Memory B cell (primary cell): ENCODE measurements around the gene MYBPH.

ENCODE experiments used
- ATAC-seq: fragments of 150-1000 bp; cut with Tn5 transposase; 2 replicates; pipeline ENCODE4 v1.10.0; 2021; ENCODE audit warnings: low read depth, mild to moderate bottlenecking, moderate library complexity
- DNase-seq, 2 donors: peaks; one replicate each; pipeline ENCODE4 v3.0.0; 2022; ENCODE audit warnings: low spot score in 2 of 2
- H3K27ac Mint-ChIP-seq: one replicate; pipeline ENCODE4 v1.8.0; 2022; ENCODE audit warnings: mild to moderate bottlenecking, moderate library complexity, mixed read lengths
- H3K27me3 Mint-ChIP-seq: one replicate; pipeline ENCODE4 v1.8.0; 2022; ENCODE audit warnings: mixed read lengths
- H3K36me3 Mint-ChIP-seq: one replicate; pipeline ENCODE4 v1.8.0; 2022; ENCODE audit warnings: mild to moderate bottlenecking, mixed read lengths
- H3K4me1 Mint-ChIP-seq: one replicate; pipeline ENCODE4 v1.8.0; 2022; ENCODE audit warnings: mixed read lengths
- H3K4me3 Mint-ChIP-seq: one replicate; pipeline ENCODE4 v1.8.0; 2022; ENCODE audit warnings: mild to moderate bottlenecking, moderate library complexity, mixed read lengths
- H3K9me3 Mint-ChIP-seq: one replicate; pipeline ENCODE4 v1.8.0; 2022; ENCODE audit warnings: mixed read lengths

Gene MYBPH

DNA sequence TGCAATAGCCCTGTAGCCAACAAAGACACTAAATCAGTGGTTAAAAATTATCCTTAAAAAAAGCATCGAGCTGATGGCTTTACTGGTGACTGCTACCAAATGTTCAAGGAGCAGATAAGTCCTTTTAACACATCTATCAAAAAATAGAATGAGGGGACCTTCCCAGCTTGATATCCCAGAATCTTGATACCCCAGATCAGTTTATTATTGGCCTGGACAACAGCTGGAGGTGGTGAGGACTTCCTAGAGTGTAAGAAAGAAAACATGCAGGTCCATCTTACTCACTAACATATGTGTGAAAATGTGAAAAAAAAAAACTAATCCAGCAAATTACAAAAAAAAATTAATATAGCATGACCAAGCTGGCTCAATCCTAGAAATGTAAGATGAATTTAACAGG, 32.6 kb upstream of the MYBPH start:
- no peaks in the 10 kb centered on the region for H3K9me3 Mint-ChIP-seq
- no peaks in the 10 kb centered on the region for H3K4me1 Mint-ChIP-seq
- no peak overlapping the region for H3K4me3 Mint-ChIP-seq
- no peak for DNase-seq
- H3K27ac Mint-ChIP-seq: no peak overlapping the region
- no peaks in the 10 kb centered on the region for H3K36me3 Mint-ChIP-seq
- ATAC-seq: no peak
- H3K27me3 Mint-ChIP-seq: peaks cover 11% of the 10 kb centered on the region

GRCh38 chr1:203207751-203208150, 32.1 kb upstream of the MYBPH start:
- ATAC-seq (no peak), DNase-seq (no peak)
- Mint-ChIP-seq H3K27ac (no peak overlapping the region), H3K4me1 (no peaks in the 10 kb centered on the region), H3K27me3 (peaks cover 13% of the 10 kb centered on the region), H3K9me3 (no peaks in the 10 kb centered on the region), H3K36me3 (no peaks in the 10 kb centered on the region), H3K4me3 (no peak overlapping the region)

GRCh38 chr1:203206129-203206687, 30.6 kb upstream of the MYBPH start:
- Mint-ChIP-seq H3K27ac (no peak overlapping the region), H3K9me3 (no peaks in the 10 kb centered on the region), H3K27me3 (peaks cover 20% of the 10 kb centered on the region), H3K4me1 (no peaks in the 10 kb centered on the region), H3K36me3 (no peaks in the 10 kb centered on the region), H3K4me3 (no peak overlapping the region)
- ATAC-seq (no peak), DNase-seq (no peak)

- no peaks in the 10 kb centered on the region for H3K4me1 Mint-ChIP-seq
- H3K9me3 Mint-ChIP-seq: no peaks in the 10 kb centered on the region
- ATAC-seq: no peak
- no peak overlapping the region for H3K4me3 Mint-ChIP-seq
- no peak for DNase-seq
- H3K27me3 Mint-ChIP-seq: peaks cover 32% of the 10 kb centered on the region
- H3K27ac Mint-ChIP-seq: no peak overlapping the region
- H3K36me3 Mint-ChIP-seq: no peaks in the 10 kb centered on the region
Observed at GRCh38 chr1:203204756-203205155, 29.1 kb upstream of the MYBPH start.

DNA sequence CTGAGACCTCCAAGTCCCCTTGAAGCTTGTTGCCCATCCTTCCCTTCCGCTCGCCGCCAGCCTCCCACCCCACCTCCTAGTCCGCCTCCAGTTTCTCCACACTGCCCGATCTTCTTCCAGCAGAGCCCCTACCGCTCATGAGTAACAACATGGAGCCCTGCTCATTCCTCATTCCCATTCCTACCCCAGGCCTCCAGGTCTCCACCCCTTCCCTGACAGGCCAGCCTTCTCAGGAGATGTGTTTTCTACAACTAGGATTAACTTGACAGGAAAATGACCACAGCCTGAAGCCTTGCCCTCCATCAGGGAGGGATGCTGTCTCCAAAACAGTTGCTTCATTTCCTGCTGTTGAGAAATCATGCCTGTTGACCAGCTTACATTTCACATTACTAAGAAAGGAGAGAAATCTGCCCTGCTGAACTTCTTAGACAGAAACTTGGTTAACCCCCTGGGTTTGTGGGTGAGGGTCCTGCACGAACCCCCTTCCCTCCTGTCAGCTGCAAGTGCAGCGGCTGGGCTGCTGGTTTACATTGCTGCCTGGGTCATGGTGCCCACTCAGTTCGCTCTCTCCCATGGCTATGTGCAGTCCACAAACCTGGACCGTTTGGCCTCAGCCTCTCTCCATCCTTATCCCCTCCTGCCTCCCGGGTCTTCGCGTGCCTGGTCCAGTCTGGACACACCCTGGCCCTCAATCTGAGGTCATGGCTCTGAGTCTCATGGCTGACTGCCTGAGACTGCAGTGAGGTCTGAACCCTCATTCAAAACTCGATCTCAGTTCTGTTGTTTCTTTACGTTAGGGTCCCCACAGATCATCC, 27.0 kb upstream of the MYBPH start:
- no peak for ATAC-seq
- Mint-ChIP-seq H3K27me3 (peaks cover 39% of the 10 kb centered on the region), H3K9me3 (peaks cover 2% of the 10 kb centered on the region), H3K36me3 (no peaks in the 10 kb centered on the region), H3K4me3 (no peak overlapping the region), H3K27ac (no peak overlapping the region), H3K4me1 (no peaks in the 10 kb centered on the region)
- no peak for DNase-seq

- DNase-seq: no peak
- no peak for ATAC-seq
- peaks cover 39% of the 10 kb centered on the region for H3K27me3 Mint-ChIP-seq
- no peak overlapping the region for H3K27ac Mint-ChIP-seq
- H3K9me3 Mint-ChIP-seq: peaks cover 2% of the 10 kb centered on the region
- no peaks in the 10 kb centered on the region for H3K4me1 Mint-ChIP-seq
- H3K4me3 Mint-ChIP-seq: no peak overlapping the region
- H3K36me3 Mint-ChIP-seq: no peaks in the 10 kb centered on the region
Observed at GRCh38 chr1:203201516-203202205, 26.0 kb upstream of the MYBPH start.

GRCh38 chr1:203200916-203201315, 25.3 kb upstream of the MYBPH start:
- no peak overlapping the region for H3K4me3 Mint-ChIP-seq
- H3K9me3 Mint-ChIP-seq: peaks cover 2% of the 10 kb centered on the region
- DNase-seq (no peak), ATAC-seq (no peak)
- no peaks in the 10 kb centered on the region for H3K36me3 Mint-ChIP-seq
- no peaks in the 10 kb centered on the region for H3K4me1 Mint-ChIP-seq
- no peak overlapping the region for H3K27ac Mint-ChIP-seq
- peaks cover 38% of the 10 kb centered on the region for H3K27me3 Mint-ChIP-seq

GRCh38 chr1:203199816-203200571, 24.4 kb upstream of the MYBPH start:
- no peak overlapping the region for H3K4me3 Mint-ChIP-seq
- H3K27ac Mint-ChIP-seq: no peak overlapping the region
- H3K4me1 Mint-ChIP-seq: no peaks in the 10 kb centered on the region
- H3K27me3 Mint-ChIP-seq: peaks cover 43% of the 10 kb centered on the region
- DNase-seq (no peak), ATAC-seq (no peak)
- no peaks in the 10 kb centered on the region for H3K36me3 Mint-ChIP-seq
- peaks cover 2% of the 10 kb centered on the region for H3K9me3 Mint-ChIP-seq

DNA sequence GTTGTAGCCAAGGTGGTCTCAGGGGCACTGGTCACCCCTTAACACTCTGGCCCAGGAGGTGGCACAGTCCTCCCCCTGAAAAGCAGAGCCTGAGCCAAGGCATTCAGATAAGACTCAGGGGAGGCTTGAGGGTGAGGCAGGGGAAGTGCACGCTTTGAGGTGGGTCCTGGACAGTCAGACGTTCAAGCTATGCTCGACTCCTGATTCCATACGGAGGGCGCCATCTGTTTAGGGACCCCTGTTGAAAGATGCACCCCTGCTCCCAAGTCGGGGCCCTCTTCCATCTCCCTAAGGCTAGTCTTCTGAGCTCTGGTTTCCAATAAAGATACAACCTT, 23.8 kb upstream of the MYBPH start:
- DNase-seq (no peak), ATAC-seq (no peak)
- H3K36me3 Mint-ChIP-seq: no peaks in the 10 kb centered on the region
- no peak overlapping the region for H3K27ac Mint-ChIP-seq
- H3K27me3 Mint-ChIP-seq: peaks cover 42% of the 10 kb centered on the region
- H3K4me3 Mint-ChIP-seq: no peak overlapping the region
- H3K4me1 Mint-ChIP-seq: no peaks in the 10 kb centered on the region
- H3K9me3 Mint-ChIP-seq: peaks cover 2% of the 10 kb centered on the region

DNA sequence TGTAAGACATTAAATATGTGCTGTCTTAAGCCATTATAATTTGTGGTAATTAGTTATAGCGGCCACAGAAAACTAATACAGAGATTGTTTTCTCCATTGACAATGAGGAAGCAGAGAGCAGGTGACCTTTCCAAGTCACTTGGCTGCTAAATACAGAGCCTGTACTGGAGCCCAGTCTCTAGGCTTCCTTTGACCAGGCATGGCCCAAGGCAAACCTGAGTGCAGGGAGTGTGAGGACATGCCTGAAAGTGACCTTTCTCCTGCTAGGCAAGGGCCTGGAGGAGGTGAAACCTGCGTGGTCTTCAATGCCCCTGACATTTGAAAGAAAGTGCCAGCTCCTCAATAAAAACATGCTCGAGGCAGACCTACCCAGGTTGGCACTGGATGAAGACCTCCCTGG, 23.4 kb upstream of the MYBPH start:
- DNase-seq (no peak), ATAC-seq (no peak)
- Mint-ChIP-seq H3K27me3 (peaks cover 41% of the 10 kb centered on the region), H3K4me1 (no peaks in the 10 kb centered on the region), H3K9me3 (peaks cover 2% of the 10 kb centered on the region), H3K27ac (no peak overlapping the region), H3K36me3 (no peaks in the 10 kb centered on the region), H3K4me3 (no peak overlapping the region)

DNA sequence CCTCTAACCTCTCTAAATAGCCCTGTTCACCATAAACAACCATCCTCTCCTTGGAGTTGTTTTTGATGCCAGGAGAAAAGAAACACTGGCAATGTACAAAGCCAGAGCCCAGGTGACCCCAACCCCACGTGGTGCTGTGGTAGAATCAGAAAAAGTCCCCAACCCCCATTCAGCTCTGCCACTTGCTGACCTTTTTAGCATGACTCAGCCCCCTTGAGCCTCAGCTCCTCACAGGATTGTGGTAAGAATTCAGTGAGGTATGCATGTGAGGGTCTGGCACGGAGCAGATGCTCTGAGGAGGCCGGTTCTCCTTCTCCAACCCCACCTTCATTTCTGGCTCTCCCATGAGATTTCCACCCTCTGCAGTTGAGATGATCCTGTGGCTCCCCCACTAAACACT, 22.0 kb upstream of the MYBPH start:
- H3K27ac Mint-ChIP-seq: no peak overlapping the region
- H3K9me3 Mint-ChIP-seq: peaks cover 2% of the 10 kb centered on the region
- DNase-seq: no peak
- no peaks in the 10 kb centered on the region for H3K36me3 Mint-ChIP-seq
- H3K4me1 Mint-ChIP-seq: no peaks in the 10 kb centered on the region
- no peak overlapping the region for H3K4me3 Mint-ChIP-seq
- no peak for ATAC-seq
- H3K27me3 Mint-ChIP-seq: peaks cover 34% of the 10 kb centered on the region

- Mint-ChIP-seq H3K4me3 (no peak overlapping the region), H3K27me3 (peaks cover 30% of the 10 kb centered on the region), H3K9me3 (peaks cover 2% of the 10 kb centered on the region), H3K4me1 (no peaks in the 10 kb centered on the region), H3K27ac (no peak overlapping the region), H3K36me3 (no peaks in the 10 kb centered on the region)
- no peak for ATAC-seq
- no peak for DNase-seq
Observed at GRCh38 chr1:203196371-203196770, 20.7 kb upstream of the MYBPH start.

DNA sequence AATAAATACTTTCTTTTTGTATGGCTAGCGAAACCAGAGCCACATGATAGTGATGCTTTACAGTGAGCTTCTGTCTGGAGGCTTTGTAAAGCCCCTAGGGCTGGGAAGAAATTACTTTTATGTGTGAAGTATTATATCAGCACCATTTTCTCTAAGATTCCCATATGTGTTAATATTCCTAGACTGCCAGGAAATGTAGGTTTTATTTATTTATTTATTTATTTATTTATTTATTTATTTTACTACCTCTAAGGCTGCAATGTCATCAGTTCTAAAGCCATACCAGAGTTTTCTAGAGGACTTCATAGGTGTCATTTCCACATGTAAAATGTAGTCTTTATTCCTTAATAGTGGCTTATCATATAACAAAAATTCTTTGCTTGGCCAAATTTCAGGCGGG, 15.3 kb upstream of the MYBPH start:
- ATAC-seq: no peak
- Mint-ChIP-seq H3K9me3 (no peaks in the 10 kb centered on the region), H3K36me3 (no peaks in the 10 kb centered on the region), H3K27me3 (peaks cover 16% of the 10 kb centered on the region), H3K4me1 (peaks cover 3% of the 10 kb centered on the region), H3K27ac (no peak overlapping the region), H3K4me3 (no peak overlapping the region)
- no peak for DNase-seq

GRCh38 chr1:203189951-203190352, 14.3 kb upstream of the MYBPH start:
- peaks cover 12% of the 10 kb centered on the region for H3K27me3 Mint-ChIP-seq
- no peaks in the 10 kb centered on the region for H3K9me3 Mint-ChIP-seq
- no peak overlapping the region for H3K27ac Mint-ChIP-seq
- peaks cover 3% of the 10 kb centered on the region for H3K4me1 Mint-ChIP-seq
- DNase-seq (no peak), ATAC-seq (no peak)
- H3K36me3 Mint-ChIP-seq: no peaks in the 10 kb centered on the region
- H3K4me3 Mint-ChIP-seq: no peak overlapping the region
